NCI-H2029 (cell line): ENCODE results near the gene INSR.
"Not testable (repeated sequence)": the region's sequence is repeated elsewhere in the genome, so short reads cannot be mapped to it uniquely, and the experiment has no call there.

Source experiments
- DNase-seq: peaks from one replicate; lab custom pipeline; 2025; lab: John Stamatoyannopoulos, UW

INSR gene

DNA sequence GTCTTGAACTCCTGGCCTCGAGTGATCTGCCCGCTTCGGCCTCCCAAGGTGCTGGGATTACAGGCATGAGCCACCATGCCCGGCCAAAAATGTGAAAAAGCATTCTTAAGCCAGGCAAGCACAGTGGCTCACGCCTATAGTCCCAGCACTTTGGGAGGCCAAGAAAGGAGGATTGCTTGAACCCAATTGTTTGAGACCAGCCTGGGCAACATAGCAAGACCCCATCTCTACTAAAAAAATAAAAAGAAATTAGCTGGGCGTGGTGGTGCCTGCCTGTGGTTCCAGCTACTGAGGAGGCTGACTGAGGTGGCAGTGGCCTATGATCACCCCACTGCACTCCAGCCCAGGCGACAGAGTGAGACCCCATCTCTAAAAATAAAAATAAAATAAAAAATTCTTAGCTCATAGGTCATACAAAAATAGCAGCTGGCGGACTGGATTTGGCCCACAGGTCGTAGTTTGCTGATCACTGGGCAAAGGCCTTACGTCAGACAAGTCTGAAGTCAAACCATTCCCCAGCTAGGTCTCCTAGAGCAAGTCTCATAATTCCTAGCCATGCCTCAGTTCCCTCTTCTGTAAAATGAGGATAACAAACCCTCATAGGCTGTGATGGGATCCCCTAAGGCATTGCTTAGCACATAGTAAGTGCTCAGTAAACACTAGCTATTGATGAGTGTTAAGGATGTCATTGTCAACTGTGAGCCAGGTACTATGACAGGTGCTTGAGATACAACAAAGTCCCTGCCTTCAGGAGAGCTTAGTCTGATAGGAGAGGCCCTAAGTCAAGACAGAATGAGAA, 36.0 kb downstream of the INSR start:
- no peak for DNase-seq

DNA sequence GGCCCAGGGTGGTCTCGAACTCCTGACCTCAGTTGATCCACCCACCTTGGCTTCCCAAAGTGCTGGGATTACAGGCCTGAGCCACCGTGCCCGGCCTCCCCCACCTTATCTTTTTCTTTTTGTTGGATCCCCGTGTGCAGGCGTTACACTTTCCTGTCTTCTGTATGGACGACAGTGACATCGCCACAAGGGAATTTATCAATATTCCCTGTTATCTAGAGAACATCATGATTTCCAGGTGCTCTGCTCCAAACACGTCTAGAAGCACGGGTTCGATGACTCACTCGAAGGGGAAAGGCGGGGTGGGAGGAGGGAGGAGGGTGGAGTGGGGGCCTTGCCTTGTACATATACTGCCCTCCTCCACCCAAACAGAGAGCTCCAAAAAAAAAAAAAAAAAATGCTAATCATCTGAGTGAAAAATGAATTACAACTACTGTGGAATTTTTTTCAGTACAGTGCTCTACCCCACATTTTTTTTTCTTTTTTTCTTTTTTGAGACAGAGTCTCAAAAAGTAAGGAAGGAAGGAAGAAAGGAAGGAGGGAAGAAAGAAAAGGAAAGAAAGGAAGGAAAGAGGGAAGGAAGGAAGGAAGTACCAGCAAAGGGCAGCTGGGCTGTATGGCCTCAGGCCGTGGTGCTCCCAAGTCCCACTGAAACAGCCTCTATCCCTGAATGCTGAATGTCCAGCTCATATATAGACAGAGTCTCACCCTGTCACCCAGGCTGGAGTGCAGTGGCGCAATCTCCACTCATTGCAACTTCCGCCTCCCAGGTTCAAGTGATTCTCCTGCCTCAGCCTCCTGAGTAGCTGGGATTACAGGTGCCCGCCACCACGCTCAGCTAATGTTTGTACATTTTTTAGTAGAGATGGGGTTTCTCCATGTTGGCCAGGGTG, 36.8 kb downstream of the INSR start:
- no peak for DNase-seq

DNA sequence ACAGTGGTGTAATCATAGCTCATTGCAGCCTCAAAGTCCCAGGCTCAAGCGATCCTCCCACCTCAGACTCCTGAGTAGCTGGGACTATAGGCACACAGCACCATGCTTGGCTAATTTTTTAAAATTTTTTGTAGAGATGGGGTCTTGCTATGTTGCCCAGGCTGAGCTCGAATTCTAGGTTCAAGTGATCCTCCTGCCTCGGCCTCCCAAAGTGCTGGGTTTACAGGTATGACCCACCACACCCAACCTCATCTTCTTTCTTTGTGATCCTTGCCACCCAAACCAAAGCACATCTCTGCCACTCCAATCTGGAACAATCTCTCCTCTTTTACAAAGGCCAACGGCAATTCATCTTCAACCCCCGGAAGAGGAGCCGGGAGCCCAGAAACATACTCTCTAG, 38.6 kb downstream of the INSR start:
- no peak for DNase-seq

DNA sequence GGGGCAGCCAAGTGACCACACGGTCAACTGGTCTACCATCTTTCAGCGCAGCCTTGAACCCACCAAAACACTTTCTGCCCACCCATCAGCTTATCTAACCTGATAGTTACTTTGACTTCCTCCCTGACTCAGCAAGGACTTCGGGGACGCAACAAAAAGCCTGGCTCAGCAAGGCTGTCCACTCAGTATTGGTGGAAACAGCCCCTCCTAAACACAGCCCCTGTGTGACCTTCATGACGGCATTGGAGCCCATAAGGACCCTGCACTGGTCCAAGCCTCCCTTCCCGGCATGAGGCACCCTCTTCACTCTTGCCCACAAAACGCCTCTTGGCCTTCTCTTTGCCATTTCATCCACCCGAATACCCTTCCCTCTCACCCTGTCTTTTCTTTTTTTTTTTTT, 39.1 kb downstream of the INSR start:
- DNase-seq: no peak

DNA sequence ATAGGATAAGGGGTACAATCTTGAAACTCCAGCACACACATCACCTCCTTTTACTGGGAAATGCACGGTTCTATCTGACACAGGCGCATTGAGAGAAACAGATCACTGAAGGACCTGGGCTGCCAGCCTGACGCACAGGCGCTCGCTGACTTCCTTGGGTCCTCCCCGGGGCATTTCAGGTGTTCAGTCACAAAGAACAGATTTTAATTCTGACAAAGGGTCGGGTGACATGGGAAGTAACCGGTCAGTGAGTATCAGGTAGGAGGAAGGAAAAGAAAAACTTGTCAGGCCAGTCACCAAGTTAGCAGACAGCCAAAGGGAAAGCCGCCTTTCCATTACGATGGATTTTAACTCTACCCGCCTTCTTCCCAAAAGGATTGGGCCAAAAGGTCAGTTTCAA, 39.6 kb downstream of the INSR start:
- no peak for DNase-seq

DNA sequence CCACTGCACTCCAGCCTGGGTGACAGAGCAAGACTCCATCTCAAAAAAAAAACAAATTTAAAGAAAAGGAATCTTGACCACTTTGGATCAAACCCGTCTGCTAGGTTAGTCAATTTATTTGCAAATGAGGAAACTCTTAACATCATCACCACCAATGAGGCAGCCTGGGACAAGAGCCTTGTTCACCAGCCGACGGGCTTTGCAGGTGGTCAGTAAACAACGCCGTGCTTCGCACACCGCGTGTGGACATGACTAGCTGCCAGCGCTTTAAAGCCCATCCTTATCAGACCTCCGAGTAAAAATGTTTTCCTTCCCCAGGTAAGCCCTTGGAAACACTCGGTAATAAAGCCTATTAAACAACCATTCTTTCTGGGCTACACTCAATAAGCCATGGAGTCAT, 41.9 kb downstream of the INSR start:
- no peak for DNase-seq

DNA sequence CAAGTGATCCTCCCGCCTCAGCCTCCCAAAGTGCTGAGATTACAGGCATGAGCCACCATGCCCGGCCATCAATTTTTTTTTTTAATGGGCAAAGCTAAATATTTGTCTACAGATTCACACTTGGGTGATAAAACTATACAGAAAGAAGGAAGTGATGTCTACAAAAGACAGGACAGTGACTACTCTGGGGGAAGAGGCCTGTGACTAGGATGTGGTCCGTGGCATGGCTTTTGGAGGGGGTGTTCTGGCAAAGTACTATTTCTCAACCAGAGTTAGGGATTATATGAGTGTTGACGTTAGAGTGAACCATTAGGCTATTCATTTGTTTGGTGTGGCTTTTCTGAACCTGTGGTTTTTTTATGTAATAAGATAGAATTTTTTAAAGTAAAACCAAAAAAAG, 42.7 kb downstream of the INSR start:
- no peak for DNase-seq

DNA sequence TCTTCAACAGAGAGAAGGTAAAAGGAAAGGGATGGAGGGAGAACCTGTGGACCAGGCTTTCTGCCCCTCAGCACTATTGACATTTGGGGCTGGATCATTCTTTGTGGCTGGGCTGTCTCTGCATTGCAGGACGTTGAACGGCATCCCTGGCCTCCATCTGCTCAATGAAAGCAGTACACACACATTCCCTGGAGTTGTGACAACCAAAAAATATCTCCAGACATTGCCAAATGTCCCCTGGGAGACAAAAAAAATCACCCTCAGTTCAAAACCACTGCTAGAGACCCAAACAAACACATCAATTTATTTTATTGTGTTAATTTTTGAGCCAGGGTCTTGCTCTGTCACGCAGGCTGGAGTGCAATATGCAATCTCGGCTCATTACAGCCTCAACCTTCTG, 43.3 kb downstream of the INSR start:
- DNase-seq: no peak

DNA sequence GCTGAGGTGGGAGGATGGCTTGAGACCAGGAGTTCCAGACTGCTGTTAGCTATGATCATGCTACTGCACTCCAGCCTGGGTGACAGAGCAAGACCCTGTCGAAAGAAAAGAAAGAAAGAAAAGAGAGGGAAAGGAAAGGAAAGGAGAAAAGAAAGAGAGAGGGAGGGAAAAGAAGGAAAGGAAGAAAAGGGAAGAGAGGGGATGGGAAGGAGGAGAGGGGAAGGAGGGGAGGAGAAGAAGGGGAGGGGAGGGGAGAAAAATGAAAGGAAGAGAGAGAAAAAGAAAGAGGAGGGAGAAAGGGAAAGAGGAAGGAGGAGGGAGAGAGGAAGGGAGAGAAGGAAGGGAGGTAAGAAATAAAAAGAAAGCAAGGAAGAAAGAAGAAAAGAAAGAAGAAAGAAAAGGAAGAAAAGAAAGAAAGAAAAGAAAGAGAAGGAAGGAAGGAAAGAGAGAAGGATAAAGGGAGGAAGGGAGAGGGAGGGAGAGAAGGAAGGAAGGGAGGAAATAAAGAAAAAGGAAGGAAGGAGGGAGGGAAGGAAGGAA, 44.1 kb downstream of the INSR start:
- DNase-seq: no peak

DNA sequence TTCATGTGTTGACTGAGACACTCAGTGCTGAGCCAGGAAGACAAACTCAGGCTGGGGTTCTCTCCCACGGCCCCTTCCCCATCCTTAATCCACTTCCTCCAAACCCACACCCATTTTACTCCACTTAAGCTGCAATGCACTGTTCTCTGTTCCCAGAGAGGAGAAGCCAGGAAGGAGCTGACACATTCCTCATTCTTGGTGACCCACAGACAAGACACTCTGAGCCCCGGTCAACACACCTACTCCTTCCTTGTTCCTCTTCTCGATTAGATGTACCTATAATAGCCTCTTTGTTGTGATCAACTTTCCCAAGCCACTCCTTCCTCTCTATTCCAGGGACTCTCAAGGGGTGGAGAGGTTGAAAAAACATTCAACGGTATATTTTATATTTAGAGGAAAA, 47.1 kb downstream of the INSR start:
- no peak for DNase-seq

DNA sequence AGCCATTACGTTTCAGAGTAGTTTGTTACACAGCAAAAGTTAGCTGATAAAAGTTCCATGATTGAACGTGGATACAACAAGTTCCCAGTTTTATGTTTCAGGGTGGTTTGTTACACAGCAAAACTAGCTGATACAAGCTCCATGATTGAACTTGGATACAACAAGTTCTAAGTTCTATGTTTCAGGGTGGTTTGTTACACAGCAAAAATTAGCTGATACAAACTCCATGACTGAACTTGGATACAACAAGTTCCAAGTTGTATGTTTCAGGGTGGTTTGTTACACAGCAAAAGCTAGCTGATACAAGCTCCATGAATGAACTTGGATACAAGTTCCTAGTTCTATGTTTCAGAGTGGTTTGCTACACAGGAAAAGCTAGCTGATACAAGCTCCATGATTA, 47.6 kb downstream of the INSR start:
- DNase-seq: no peak

DNA sequence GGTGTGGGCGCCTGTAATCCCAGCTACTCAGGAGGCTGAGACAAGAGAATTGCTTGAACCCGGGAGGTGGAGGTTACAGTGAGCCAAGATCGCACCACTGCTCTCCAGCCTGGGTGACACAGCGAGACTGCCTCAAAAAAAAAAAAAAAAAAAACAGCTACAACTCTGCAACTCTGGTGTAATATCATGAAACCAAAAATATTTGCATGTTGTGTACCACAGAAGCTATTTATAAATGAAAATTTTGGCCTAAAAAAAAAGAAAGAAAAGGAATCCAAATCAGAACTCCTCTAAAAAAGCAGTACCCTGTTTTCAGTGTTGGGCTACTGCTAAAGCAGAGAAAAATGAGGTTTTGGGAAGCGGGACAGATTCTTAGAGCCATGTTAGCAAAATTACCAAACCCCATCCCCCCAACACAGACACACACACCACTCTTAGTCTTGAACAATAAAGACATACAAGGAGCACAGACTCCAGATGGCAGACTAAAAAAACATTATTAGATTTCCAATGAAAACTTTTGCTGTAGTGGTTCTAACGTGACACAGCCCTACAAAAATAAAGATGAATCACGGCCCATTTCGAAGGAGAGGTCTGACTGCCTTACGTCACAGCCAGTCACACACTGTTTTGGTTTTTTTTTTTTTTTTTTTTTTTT, 51.5 kb downstream of the INSR start:
- no peak for DNase-seq

DNA sequence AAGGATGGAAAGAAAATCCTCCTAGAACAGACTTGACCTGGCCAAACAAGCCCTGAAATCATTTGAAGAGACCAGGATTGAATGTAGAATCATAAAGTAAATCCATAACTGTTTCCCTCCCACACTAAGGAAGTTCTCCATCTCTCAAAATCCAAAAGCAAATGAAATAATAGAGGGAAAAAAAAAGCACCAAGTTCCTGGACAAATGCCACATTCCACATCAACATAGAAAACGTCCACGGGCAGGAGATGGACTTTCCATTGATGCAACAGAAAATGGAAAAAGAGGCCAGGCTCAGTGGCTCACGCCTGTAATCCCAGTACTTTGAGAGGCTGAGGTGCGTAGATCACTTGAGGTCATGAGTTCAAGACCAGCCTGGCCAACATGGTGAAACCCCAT, 56.2 kb downstream of the INSR start:
- DNase-seq: no peak

DNA sequence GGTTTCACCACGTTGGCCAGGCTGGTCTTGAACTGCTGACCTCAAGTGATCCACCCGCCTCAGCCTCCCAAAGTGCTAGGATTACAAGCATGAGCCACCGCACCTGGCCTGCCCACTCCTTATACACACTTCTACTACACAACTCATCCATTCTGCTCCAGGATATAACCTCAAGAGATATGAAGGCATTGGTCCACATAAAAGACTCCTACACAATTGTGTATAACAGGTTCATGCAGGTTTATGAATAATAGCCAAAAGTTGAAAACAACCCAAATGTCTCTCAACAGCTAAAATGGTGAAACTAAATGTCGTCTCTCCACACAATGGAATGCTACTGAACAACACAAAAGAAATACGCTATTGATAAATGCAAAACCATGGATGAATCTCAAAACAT, 58.1 kb downstream of the INSR start:
- no peak for DNase-seq

DNA sequence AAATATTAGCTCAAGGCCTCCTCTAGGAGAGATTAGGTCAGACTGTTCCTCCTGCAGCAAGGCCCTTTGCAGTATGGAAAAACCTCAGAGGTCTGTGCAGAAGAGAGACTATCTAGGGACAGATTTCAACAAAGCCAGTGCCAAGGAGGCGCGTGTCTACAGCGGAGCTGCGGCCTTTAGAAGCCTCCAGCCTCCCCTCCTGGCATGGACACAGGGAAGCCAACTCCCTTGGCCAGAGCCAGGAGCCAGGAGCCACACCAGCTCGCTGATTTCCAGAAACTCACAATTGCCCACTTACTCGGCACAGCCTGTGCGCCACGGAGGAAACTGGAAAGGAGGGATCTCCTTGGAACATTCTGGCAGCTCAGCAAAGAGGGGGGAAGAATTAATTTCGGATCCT, 63.4 kb downstream of the INSR start:
- DNase-seq: no peak

DNA sequence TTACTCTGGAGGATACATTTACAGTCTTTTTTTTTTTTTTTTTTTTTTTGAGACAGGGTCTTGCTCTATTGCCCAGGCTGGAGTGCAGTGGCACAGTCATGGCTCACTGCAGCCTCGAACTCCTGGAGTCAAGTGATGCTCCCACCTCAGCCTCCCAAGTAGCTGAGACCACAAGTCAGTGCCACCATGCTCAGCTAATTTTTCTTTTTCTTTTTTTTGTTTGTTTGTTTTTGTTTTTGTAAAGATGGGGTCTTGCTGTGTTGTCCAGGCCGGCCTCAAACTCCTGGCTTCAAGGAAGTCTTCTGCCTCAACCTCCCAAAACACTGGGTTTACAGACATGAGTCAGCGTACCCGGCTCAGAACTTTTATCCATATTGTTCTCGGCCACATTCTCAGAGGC, 64.5 kb downstream of the INSR start:
- no peak for DNase-seq

DNA sequence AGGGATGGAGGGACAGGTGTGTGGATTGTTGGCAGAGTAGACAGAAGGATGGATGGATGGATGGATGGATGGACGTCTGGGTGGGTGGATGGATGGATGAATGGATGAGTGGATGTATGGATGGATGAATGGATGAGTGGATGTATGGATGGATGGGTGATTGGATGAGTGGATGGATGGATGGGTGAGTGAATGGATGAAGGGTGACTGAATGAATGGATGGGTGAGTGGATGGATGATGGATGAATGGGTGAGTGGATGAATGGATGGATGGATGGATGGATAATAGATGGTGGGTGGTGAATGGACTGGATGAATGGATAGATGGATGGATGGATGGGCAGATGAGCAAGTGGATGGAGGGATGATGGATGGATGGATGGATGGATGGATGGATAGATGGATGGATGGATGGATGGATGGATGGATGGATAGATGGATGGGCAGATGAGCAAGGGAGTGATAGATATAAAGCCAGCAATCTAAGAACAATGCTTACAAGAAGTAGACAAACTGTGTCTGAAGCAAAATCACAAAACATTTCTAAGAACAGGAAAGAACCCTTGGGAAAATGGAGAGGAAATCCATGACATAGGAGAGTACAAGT, 65.2 kb downstream of the INSR start:
- DNase-seq: no peak

DNA sequence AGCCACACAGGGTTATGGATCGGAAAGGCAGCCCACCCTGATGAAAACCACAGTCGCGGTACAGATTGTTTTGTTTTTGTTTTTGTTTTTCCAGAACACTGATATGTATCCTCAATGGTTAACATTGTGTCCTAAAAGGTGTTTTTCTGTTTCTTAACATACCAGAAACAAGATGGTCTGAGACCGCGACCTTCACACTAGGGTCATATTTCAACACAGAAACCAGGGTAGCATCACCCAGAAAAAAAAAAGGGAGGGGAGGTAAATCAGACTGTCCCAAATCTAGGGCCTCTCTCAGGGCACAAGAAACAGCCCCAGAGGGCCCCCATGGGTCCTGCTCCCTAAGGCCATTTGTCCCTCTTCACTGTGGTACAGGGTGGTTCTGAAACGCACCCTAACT, 66.5 kb downstream of the INSR start:
- no peak for DNase-seq

DNA sequence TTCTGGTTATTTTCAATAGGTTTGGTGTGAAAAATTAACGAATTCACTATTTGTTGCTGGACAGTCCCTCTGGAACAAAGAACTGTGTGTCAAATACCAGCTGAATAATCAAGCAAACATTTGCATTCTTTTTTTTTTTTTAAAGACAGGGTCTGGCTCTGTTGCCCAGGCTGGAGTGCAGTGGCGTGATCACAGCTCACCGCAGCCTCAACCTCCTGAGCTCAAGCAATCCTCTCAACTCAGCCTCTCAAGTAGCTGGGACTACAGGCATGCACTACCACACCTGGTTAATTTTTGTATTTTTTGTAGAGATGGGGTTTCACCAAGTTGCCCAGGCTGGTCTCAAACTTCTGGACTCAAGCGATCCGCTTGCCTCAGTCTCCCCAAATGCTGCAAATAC, 67.1 kb downstream of the INSR start:
- DNase-seq: not testable (repeated sequence)

DNA sequence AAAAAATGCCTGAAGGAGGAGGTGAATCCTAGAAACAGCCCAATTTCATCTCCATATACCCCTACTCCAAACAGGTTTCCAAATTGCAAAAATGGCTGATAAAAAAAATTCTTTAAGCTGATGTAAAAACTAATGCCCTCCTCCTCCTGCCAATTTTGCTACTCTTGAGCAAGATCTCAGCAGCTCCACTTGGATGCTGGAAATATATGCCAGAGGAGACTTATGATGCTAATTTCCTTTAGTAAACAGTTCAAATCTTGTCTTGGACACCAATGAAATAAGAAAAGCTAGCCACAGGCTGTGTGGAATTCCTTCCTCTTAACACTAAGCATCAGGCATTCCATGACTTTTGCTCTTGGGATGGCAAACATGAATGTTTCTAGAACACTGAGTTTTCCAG, 67.5 kb downstream of the INSR start:
- DNase-seq: no peak

DNA sequence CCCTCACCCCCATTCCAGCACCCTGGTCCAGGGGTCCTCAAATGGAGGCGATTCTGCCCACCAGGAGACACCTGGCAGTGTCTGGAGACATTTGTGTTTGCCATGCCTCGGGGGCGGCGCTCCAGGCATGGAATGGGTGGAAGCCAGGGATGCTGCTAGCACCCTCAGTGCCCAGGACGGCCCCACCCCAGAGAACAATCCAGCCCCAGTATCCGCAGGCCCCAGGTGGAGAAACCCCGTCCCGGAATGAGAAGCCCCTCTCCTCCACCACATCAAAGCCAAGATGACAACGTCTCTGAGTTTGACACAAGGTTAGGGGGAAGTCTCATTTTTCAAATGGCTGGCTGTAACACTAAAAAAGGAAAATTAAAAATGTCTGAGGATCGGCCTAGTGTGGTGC, 68.5 kb downstream of the INSR start:
- no peak for DNase-seq

DNA sequence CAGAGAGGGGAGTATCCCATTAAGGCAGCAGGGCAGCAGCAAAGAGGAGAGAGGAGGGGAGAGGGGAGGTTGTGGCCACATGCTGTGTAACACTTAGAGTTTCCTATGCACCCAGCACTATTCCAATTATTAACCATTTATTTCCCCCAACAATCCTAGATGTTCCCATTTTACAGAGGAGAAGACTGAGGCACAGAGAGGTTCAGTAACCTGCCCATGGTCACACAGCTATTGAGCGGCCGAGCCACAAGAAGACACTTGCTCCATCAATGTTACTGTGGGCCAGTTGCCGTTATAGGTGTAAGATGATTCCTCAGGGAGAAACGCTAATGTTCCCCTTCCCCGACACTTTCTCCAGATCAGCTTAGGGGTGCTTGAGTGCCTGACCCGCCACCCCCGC, 69.2 kb downstream of the INSR start:
- DNase-seq: no peak
